GM18507 (cell line): ENCODE data around the gene MATCAP1.

Experiments
- DNase-seq: peaks from one replicate; pipeline ENCODE4 v3.0.0; 2011; ENCODE audit warnings: low read depth; ENCODE audit not compliant: insufficient read length; ENCODE audit errors: extremely low spot score
- FAIRE-seq: peaks from 2 replicates; lab custom pipeline; 2011; peaks lifted over from hg19 to GRCh38; lab: Jason Lieb, UNC

Gene MATCAP1

GRCh38 chr16:67183627-67184452 is at the start of gene MATCAP1:
Gene MATCAP1, minus strand, starts transcription at chr16:67183963. Its CDS starts 3,353 bp downstream, at chr16:67180610.
- FAIRE-seq: peak; percentile 99
- DNase-seq: peak; percentile 99

GRCh38 chr16:67230809-67231660 is 47.3 kb upstream of the MATCAP1 start:
- no peak for DNase-seq
- no peak for FAIRE-seq

- FAIRE-seq: no peak
- no peak for DNase-seq
Measured at GRCh38 chr16:67229906-67230808, 46.4 kb upstream of the MATCAP1 start.

GRCh38 chr16:67228905-67229304 is 45.1 kb upstream of the MATCAP1 start:
- FAIRE-seq: no peak

GRCh38 chr16:67228034-67228785 is 44.4 kb upstream of the MATCAP1 start:
- no peak for DNase-seq
- no peak for FAIRE-seq

More at GRCh38 chr16:67228905-67229304, 45.1 kb upstream of the MATCAP1 start:
- DNase-seq: no peak

- DNase-seq: no peak
- no peak for FAIRE-seq
Measured at GRCh38 chr16:67227567-67227921, 43.8 kb upstream of the MATCAP1 start.

- peak; percentile 96 for DNase-seq
- peak; percentile 99 for FAIRE-seq
Measured at GRCh38 chr16:67226804-67227566, 43.2 kb upstream of the MATCAP1 start, which contains the start of gene TMEM208. Gene TMEM208, plus strand, starts transcription at chr16:67227130. Its CDS starts 89 bp downstream, at chr16:67227219.

- FAIRE-seq: peak; percentile 9
- no peak for DNase-seq
Measured at GRCh38 chr16:67226295-67226803, 42.6 kb upstream of the MATCAP1 start.

GRCh38 chr16:67223992-67224391 is 40.2 kb upstream of the MATCAP1 start:
- DNase-seq (no peak), FAIRE-seq (no peak)

GRCh38 chr16:67216612-67217490 is 33.1 kb upstream of the MATCAP1 start:
- DNase-seq (no peak), FAIRE-seq (no peak)

GRCh38 chr16:67215706-67216105 is 31.9 kb upstream of the MATCAP1 start:
- FAIRE-seq (no peak), DNase-seq (no peak)

GRCh38 chr16:67213197-67214019 is 29.6 kb upstream of the MATCAP1 start:
- no peak for FAIRE-seq
- DNase-seq: no peak

GRCh38 chr16:67212766-67213165 is 29.0 kb upstream of the MATCAP1 start:
- FAIRE-seq: no peak
- no peak for DNase-seq

- DNase-seq (no peak), FAIRE-seq (no peak)
Measured at GRCh38 chr16:67211674-67212073, 27.9 kb upstream of the MATCAP1 start.

GRCh38 chr16:67210069-67210937 is 26.5 kb upstream of the MATCAP1 start:
- FAIRE-seq: no peak

More at GRCh38 chr16:67210069-67210937, 26.5 kb upstream of the MATCAP1 start:
- no peak for DNase-seq
